Neural progenitor cell (in vitro differentiated cells): ENCODE results near the gene TMEM41A. TPM values are rescaled to one million over a fixed set of nuclear protein-coding genes. Genes with fewer than 3 reads are reported as not detected.

Experiments
- DNase-seq: peaks from one replicate; pipeline ENCODE4 v3.0.0-alpha.2; 2016; ENCODE audit warnings: low spot score
- H2AFZ ChIP-seq: fragments of 200-600 bp; sonication (generic); replicated peaks from 2 replicates; pipeline ENCODE4 v1.6.1; 2016; ENCODE audit warnings: antibody characterized with exemption
- H3F3A ChIP-seq: fragments of 200-600 bp; sonication (generic); 2 replicates; pipeline ENCODE4 v1.6.1; 2016; ENCODE audit warnings: antibody characterized with exemption, low read depth
- H3K27ac ChIP-seq: fragments of 200-600 bp; sonication (generic); 2 replicates; pipeline ENCODE4 v1.5.1; 2016; ENCODE audit warnings: mild to moderate bottlenecking
- H3K27me3 ChIP-seq: fragments of 200-600 bp; sonication (generic); 2 replicates; pipeline ENCODE4 v1.6.1; 2016; ENCODE audit warnings: mild to moderate bottlenecking, moderate library complexity
- H3K36me3 ChIP-seq: fragments of 200-600 bp; sonication (generic); 2 replicates; pipeline ENCODE4 v1.5.1; 2016
- H3K4me1 ChIP-seq: fragments of 200-600 bp; sonication (generic); 2 replicates; pipeline ENCODE4 v1.6.1; 2016; ENCODE audit warnings: mixed run types
- H3K4me2 ChIP-seq: fragments of 200-600 bp; sonication (generic); 2 replicates; pipeline ENCODE4 v1.6.1; 2016
- H3K4me3 ChIP-seq: fragments of 200-600 bp; sonication (generic); 2 replicates; pipeline ENCODE4 v1.5.1; 2016
- H3K79me2 ChIP-seq: fragments of 200-600 bp; sonication (generic); 2 replicates; pipeline ENCODE4 v1.6.1; 2016; ENCODE audit warnings: low read depth
- H3K9ac ChIP-seq: fragments of 200-600 bp; sonication (generic); 2 replicates; pipeline ENCODE4 v1.6.1; 2016
- H3K9me3 ChIP-seq: fragments of 200-600 bp; sonication (generic); 2 replicates; pipeline ENCODE4 v1.5.1; 2016; ENCODE audit warnings: low read depth
- H4K20me1 ChIP-seq: fragments of 200-600 bp; sonication (generic); 2 replicates; pipeline ENCODE4 v1.6.1; 2016; ENCODE audit warnings: low read depth
- H3K27ac Mint-ChIP-seq: 3 replicates; pipeline ENCODE4 v1.8.0; 2021; ENCODE audit warnings: mixed read lengths
- H3K27me3 Mint-ChIP-seq: 2 replicates; pipeline ENCODE4 v1.8.0; 2022; ENCODE audit warnings: low read depth, mild to moderate bottlenecking, inconsistent platforms, moderate library complexity, mixed read lengths; ENCODE audit not compliant: insufficient read depth
- H3K36me3 Mint-ChIP-seq: 3 replicates; pipeline ENCODE4 v1.8.0; 2021; ENCODE audit warnings: mixed read lengths
- H3K4me1 Mint-ChIP-seq: 3 replicates; pipeline ENCODE4 v1.8.0; 2021; ENCODE audit warnings: mixed read lengths
- H3K4me3 Mint-ChIP-seq: 3 replicates; pipeline ENCODE4 v1.8.0; 2021; ENCODE audit warnings: mild to moderate bottlenecking, moderate library complexity, mixed read lengths
- H3K9me3 Mint-ChIP-seq: 3 replicates; pipeline ENCODE4 v1.8.0; 2020; ENCODE audit warnings: mixed read lengths
- EZH2 ChIP-seq: fragments of 200-600 bp; sonication (generic); IDR thresholded peaks from 2 replicates; pipeline ENCODE4 v1.6.1; 2017; ENCODE audit warnings: antibody characterized with exemption, mild to moderate bottlenecking, moderate library complexity
- EZH2phosphoT487 ChIP-seq: fragments of 200-600 bp; sonication (generic); IDR thresholded peaks from 2 replicates; pipeline ENCODE4 v1.6.1; 2017; ENCODE audit warnings: antibody characterized with exemption
- total RNA-seq: library from RNA; depleted of rRNA; stranded (reverse); fragments of >200 nt; gene quantifications from 2 replicates; pipeline ENCODE4 v1.2.3, GENCODE V29; 2015; ENCODE audit warnings: low replicate concordance
- TF ChIP-seq, protein P1 (sequence below): fragments of 200-600 bp; sonication (generic); IDR thresholded peaks from 2 replicates; pipeline ENCODE4 v1.5.1; 2017; ENCODE audit warnings: antibody characterized with exemption, mild to moderate bottlenecking

Gene TMEM41A
- total RNA-seq, 1 donor from 2014 or later: 11.8 TPM

DNA sequence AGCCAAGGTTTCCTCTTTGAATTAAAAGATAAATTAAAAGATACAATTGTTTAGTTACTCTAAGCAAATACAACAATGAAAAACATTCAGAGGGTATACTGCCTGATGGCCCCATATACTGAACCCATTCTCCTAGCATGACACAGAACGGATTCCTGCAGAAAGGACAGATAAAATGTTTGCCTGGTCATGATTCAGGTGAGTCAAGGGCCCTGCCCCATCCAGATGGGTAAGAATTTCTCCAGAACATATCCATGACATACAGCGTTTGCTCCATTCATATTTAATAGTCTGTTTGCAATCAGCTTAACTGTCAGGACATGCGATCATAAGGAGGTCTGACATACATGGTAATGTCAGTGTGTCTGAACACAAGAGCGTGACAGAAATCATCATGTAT is 8.6 kb downstream of the TMEM41A start:
- Histone ChIP-seq H3K36me3 (no peaks in the 10 kb centered on the region), H3K79me2 (no peaks in the 10 kb centered on the region), H3K9me3 (no peaks in the 10 kb centered on the region), H3K4me3 (no peak overlapping the region), H3K27me3 (no peaks in the 10 kb centered on the region), H4K20me1 (no peaks in the 10 kb centered on the region), H3F3A (no peaks in the 10 kb centered on the region), H3K27ac (no peak overlapping the region), H2AFZ (no peak overlapping the region), H3K4me1 (no peaks in the 10 kb centered on the region), H3K9ac (no peak overlapping the region), H3K4me2 (no peak overlapping the region)
- Mint-ChIP-seq H3K9me3 (no peaks in the 10 kb centered on the region), H3K27me3 (peaks cover under 1% of the 10 kb centered on the region), H3K36me3 (peaks cover 20% of the 10 kb centered on the region), H3K4me3 (no peak overlapping the region), H3K27ac (no peak overlapping the region), H3K4me1 (no peaks in the 10 kb centered on the region)
- DNase-seq: no peak
- TF ChIP-seq, protein P1, sequence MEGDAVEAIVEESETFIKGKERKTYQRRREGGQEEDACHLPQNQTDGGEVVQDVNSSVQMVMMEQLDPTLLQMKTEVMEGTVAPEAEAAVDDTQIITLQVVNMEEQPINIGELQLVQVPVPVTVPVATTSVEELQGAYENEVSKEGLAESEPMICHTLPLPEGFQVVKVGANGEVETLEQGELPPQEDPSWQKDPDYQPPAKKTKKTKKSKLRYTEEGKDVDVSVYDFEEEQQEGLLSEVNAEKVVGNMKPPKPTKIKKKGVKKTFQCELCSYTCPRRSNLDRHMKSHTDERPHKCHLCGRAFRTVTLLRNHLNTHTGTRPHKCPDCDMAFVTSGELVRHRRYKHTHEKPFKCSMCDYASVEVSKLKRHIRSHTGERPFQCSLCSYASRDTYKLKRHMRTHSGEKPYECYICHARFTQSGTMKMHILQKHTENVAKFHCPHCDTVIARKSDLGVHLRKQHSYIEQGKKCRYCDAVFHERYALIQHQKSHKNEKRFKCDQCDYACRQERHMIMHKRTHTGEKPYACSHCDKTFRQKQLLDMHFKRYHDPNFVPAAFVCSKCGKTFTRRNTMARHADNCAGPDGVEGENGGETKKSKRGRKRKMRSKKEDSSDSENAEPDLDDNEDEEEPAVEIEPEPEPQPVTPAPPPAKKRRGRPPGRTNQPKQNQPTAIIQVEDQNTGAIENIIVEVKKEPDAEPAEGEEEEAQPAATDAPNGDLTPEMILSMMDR: no peak
- TF ChIP-seq EZH2 (no peak), EZH2phosphoT487 (no peak)

DNA sequence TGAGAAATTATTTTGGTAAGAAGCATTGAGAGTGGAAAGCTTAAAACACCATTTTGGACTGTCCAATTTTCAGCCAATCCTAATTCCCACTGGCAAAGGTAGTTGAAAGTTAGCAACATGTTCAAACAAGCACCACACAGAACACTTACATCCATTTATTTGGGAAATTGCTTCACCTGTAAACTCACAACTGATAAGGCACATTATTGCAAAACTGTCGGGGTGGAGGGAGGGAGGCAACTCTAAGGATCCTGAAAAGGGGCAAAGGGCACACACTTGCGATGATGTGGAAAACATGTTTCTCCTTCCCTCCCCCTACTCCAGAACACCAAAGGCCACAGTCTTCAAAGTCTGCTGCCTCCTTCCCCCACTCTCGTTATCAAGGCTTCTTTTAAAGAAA is 9.4 kb downstream of the TMEM41A start:
- no peak overlapping the region for H3K9ac ChIP-seq
- H3K36me3 Mint-ChIP-seq: peaks cover 17% of the 10 kb centered on the region
- H3K4me2 ChIP-seq: no peak overlapping the region
- H3K27ac ChIP-seq: no peak overlapping the region
- no peak overlapping the region for H3K4me3 Mint-ChIP-seq
- no peaks in the 10 kb centered on the region for H3K9me3 Mint-ChIP-seq
- peaks cover 4% of the 10 kb centered on the region for H4K20me1 ChIP-seq
- H3K36me3 ChIP-seq: no peaks in the 10 kb centered on the region
- no peaks in the 10 kb centered on the region for H3F3A ChIP-seq
- no peak for TF ChIP-seq EZH2
- TF ChIP-seq, protein P1: no peak
- no peak for TF ChIP-seq EZH2phosphoT487
- H3K4me3 ChIP-seq: no peak overlapping the region
- H3K27me3 ChIP-seq: no peaks in the 10 kb centered on the region
- no peaks in the 10 kb centered on the region for H3K4me1 Mint-ChIP-seq
- H3K9me3 ChIP-seq: no peaks in the 10 kb centered on the region
- no peaks in the 10 kb centered on the region for H3K79me2 ChIP-seq
- no peaks in the 10 kb centered on the region for H3K4me1 ChIP-seq
- no peak for DNase-seq
- H3K27me3 Mint-ChIP-seq: no peaks in the 10 kb centered on the region
- no peak overlapping the region for H2AFZ ChIP-seq
- H3K27ac Mint-ChIP-seq: no peak overlapping the region

DNA sequence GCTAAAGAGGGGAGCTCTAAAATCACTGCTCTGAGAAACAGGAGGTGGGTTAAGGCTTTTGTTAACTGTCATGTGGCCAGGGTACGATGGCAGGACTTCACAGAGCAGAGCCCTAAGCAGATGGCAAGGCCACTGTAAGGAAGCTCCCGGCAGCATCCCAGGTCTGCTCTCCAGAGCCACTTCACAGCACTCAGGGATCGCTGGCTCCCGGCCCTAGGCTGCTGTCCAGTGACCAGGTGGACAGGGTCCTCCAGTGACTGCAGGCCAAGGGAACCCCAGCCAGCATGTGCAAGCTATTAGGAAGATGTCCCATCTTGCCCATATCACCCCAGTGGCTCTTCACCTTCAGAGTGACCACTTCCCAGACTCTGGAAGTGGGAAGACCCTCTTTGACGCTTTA is 10.4 kb downstream of the TMEM41A start:
- Histone ChIP-seq H4K20me1 (peaks cover 4% of the 10 kb centered on the region), H3K27ac (no peak overlapping the region), H3K4me2 (no peak overlapping the region), H3F3A (no peaks in the 10 kb centered on the region), H3K9me3 (no peaks in the 10 kb centered on the region), H3K4me3 (no peak overlapping the region), H2AFZ (no peak overlapping the region), H3K4me1 (no peaks in the 10 kb centered on the region), H3K36me3 (no peaks in the 10 kb centered on the region), H3K79me2 (no peaks in the 10 kb centered on the region), H3K27me3 (no peaks in the 10 kb centered on the region), H3K9ac (no peak overlapping the region)
- Mint-ChIP-seq H3K4me3 (no peak overlapping the region), H3K4me1 (no peaks in the 10 kb centered on the region), H3K36me3 (peaks cover 11% of the 10 kb centered on the region), H3K27ac (no peak overlapping the region), H3K9me3 (no peaks in the 10 kb centered on the region), H3K27me3 (no peaks in the 10 kb centered on the region)
- no peak for TF ChIP-seq EZH2
- TF ChIP-seq, protein P1: no peak
- TF ChIP-seq EZH2phosphoT487: no peak
- DNase-seq: no peak
